Pancreas (tissue), 10 donors: ENCODE data around the gene LST1. TPM values are rescaled to one million over a fixed set of nuclear protein-coding genes. Genes with fewer than 3 reads are reported as not detected.

Source experiments
- ATAC-seq, 4 donors: fragments of 200-7000 bp; cut with Tn5 transposase; one replicate each; pipeline versions ENCODE4 v1.8.0 to v1.9.1; 2020; ENCODE audit warnings: mild to moderate bottlenecking in 4 of 4, moderate library complexity in 4 of 4
- DNase-seq, 6 donors: peaks; one replicate each; pipeline ENCODE4 v3.0.0-alpha.2; 2020
- FAIRE-seq: peaks from 2 replicates; lab custom pipeline; 2012; peaks lifted over from hg19 to GRCh38; lab: Jason Lieb, UNC
- H3K27ac ChIP-seq, 4 donors: fragments of 200-600 bp; sonication (generic); 1 replicate in 3 of 4; 2 replicates in 1 of 4; pipeline versions ENCODE4 v1.5.0 to v1.8.0; 2020
- H3K27me3 ChIP-seq, 4 donors: fragments of 200-600 bp; one replicate each; pipeline ENCODE4 v1.8.0; 2021
- H3K36me3 ChIP-seq, 3 donors: fragments of 200-600 bp; sonication (generic) in 1 of 3; one replicate each; pipeline versions ENCODE4 v1.5.0 to v1.8.0; 2020 to 2021
- H3K4me1 ChIP-seq, 3 donors: fragments of 200-600 bp; one replicate each; pipeline ENCODE4 v1.8.0; 2021
- H3K4me3 ChIP-seq, 4 donors: fragments of 200-600 bp; sonication (generic) in 2 of 4; one replicate each; pipeline versions ENCODE4 v1.5.0 to v1.8.0; 2020 to 2021
- H3K9me3 ChIP-seq, 4 donors: fragments of 200-600 bp; one replicate each; pipeline ENCODE4 v1.8.0; 2021
- CTCF ChIP-seq, 4 donors: fragments of 200-600 bp; sonication (generic) in 3 of 4; IDR thresholded peaks; one replicate each; pipeline versions ENCODE4 v1.5.0 to v1.8.0; 2021; ENCODE audit warnings: antibody characterized with exemption in 4 of 4
- WGBS, 2 donors: extraction: QIAGEN DNeasy Blood & Tissue Kit; methylation state at CpG; one replicate each; pipeline ENCODE4 v1.1.7; 2013; 5-methylcytosine and 5-hydroxymethylcytosine counted together
- intact Hi-C, 3 donors: fragments of 100-400 bp; cut with DNase I; formaldehyde crosslinking; loops; one replicate each; pipeline versions ENCODE4 v1.11.1 to v1.14.2; 2022
- polyA plus RNA-seq, 2 donors: library from polyadenylated mRNA; stranded (reverse); fragments of 200-250 nt; gene quantifications; one replicate each; pipeline ENCODE4 v1.2.3, GENCODE V29; 2013
- total RNA-seq, 6 donors: library from RNA; stranded (reverse); fragmentation: NEBNext Ultra II Directional in 4 of 6; extraction: Animal tissue kit (Norgen Biotek cat#: 25700) in 4 of 6; gene quantifications; one replicate each; pipeline versions ENCODE4 v1.2.1 to v1.2.4, GENCODE V29; 2021 to 2023
- donor health status: healthy with polysubstance abuse.
- donor health status: DM: no; HTN: no; CAD: no; lungs with moderate emphysema.
- donor health status: DM: no; HTN: no; CAD: no.
- donor health status: control.
- donor health status: control.
- donor health status: Bipolar disorder and iron deficiency.
- donor health status: DM: yes; HTN: yes; CAD: no.
- donor health status: DM: no; HTN: no; CAD: no.
- donor health status: DM: no; HTN: no; CAD: no.
- donor health status: DM: yes; HTN: yes; CAD: no.

Gene LST1
- total and polyA plus RNA-seq, 8 donors, result 0.56 to 12.9 (median 4.7) TPM

- 19 to 31% methylated on average over 10 of the region's 10 CpGs for WGBS, 2 donors
- H3K27ac ChIP-seq, result peak overlapping the region in 1 of 4 donors; percentile 91
- DNase-seq, result peak in 1 of 6 donors; percentile 42
These were observed 36.6 kb downstream of the LST1 start for GRCh38 chr6:31622684-31623091.

GRCh38 chr6:31624070-31624469, 38.0 kb downstream of the LST1 start:
- FAIRE-seq, result no peak
- ATAC-seq, result no peak
- WGBS, 2 donors, result 86 to 92% methylated on average over 10 of the region's 10 CpGs
- Histone ChIP-seq H3K4me1 (peaks cover 4 to 8% (median 4%) of the 10 kb centered on the region in 3 donors), H3K4me3 (no peak overlapping the region), H3K27me3 (no peaks in the 10 kb centered on the region), H3K9me3 (no peaks in the 10 kb centered on the region), H3K36me3 (peaks cover 22 to 51% (median 48%) of the 10 kb centered on the region in 3 donors), H3K27ac (no peak overlapping the region)
- intact Hi-C loops, result no loop called here
- no peak for TF ChIP-seq CTCF (IDR thresholded peaks at IDR 0.05)
- no peak for DNase-seq

More at GRCh38 chr6:31622684-31623091, 36.6 kb downstream of the LST1 start:
- H3K4me3 ChIP-seq, result peak overlapping the region in 1 of 4 donors; percentile 78
- ATAC-seq (no peak), FAIRE-seq (no peak)
- no peak for TF ChIP-seq CTCF (IDR thresholded peaks at IDR 0.05)
- H3K27me3 ChIP-seq, result no peaks in the 10 kb centered on the region
- peaks cover 19 to 37% (median 36%) of the 10 kb centered on the region in 3 donors for H3K36me3 ChIP-seq
- intact Hi-C loops, result no loop called here
- H3K4me1 ChIP-seq, result peaks cover 4 to 8% (median 4%) of the 10 kb centered on the region in 3 donors
- H3K9me3 ChIP-seq, result no peaks in the 10 kb centered on the region

- Histone ChIP-seq H3K4me3 (no peak overlapping the region), H3K9me3 (no peaks in the 10 kb centered on the region), H3K36me3 (peaks cover 25 to 80% (median 71%) of the 10 kb centered on the region in 3 donors), H3K27ac (no peak overlapping the region), H3K4me1 (peaks cover 3 to 6% (median 4%) of the 10 kb centered on the region in 3 donors), H3K27me3 (no peaks in the 10 kb centered on the region)
- intact Hi-C loops, result no loop called here
- FAIRE-seq (no peak), DNase-seq (no peak), ATAC-seq (no peak)
- TF ChIP-seq CTCF (IDR thresholded peaks at IDR 0.05), result no peak
- 94 to 96% methylated on average over 10 of the region's 10 CpGs for WGBS, 2 donors
These were observed 40.9 kb downstream of the LST1 start for GRCh38 chr6:31626952-31627351.

DNA sequence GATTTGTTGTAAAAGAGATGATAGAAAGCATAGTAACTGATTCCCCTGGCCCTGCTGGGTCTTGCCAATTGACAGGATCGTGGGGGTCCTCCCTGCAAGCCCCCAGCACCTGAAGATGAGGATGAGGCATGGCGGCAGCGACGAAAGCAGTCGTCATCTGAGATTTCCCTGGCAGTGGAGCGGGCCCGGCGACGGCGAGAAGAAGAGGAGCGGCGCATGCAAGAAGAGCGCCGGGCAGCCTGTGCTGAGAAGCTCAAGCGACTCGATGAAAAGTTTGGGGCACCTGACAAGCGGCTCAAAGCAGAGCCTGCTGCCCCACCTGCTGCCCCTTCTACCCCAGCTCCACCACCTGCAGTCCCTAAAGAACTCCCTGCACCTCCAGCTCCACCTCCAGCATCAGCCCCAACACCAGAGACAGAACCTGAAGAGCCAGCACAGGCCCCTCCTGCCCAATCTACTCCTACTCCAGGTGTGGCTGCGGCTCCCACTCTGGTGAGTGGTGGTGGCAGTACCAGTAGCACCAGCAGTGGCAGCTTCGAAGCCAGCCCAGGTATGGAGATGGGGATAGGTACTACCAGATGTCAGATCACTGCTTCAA, 41.7 kb downstream of the LST1 start:
- FAIRE-seq, result no peak
- H3K27me3 ChIP-seq, result no peaks in the 10 kb centered on the region
- no peak overlapping the region for H3K4me3 ChIP-seq
- intact Hi-C loops, result no loop called here
- no peak overlapping the region for H3K27ac ChIP-seq
- H3K36me3 ChIP-seq, result peaks cover 25 to 81% (median 74%) of the 10 kb centered on the region in 3 donors
- DNase-seq, result no peak
- H3K9me3 ChIP-seq, result no peaks in the 10 kb centered on the region
- no peak for ATAC-seq
- H3K4me1 ChIP-seq, result no peaks in the 10 kb centered on the region
- 93 to 97% methylated on average over 19 of the region's 19 CpGs for WGBS, 2 donors
- TF ChIP-seq CTCF (IDR thresholded peaks at IDR 0.05), result no peak

DNA sequence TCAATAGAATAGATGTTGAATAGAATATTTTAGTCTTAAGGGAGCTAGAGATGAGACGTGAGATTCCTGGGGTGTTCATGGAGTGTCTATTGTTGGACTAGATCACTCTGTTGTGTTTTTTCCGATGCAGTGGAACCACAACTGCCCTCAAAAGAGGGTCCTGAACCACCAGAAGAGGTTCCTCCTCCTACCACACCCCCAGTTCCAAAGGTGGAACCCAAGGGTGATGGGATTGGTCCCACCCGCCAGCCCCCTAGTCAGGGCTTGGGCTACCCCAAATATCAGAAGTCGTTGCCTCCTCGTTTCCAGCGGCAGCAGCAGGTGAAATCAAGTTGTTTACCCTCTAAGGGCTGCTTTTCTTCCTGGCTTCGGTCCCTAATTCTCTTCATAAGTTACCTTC, 42.9 kb downstream of the LST1 start:
- H3K36me3 ChIP-seq, result peaks cover 25 to 83% (median 74%) of the 10 kb centered on the region in 3 donors

More for the DNA sequence above, 42.9 kb downstream of the LST1 start:
- no peak for FAIRE-seq
- Histone ChIP-seq H3K9me3 (no peaks in the 10 kb centered on the region), H3K4me1 (no peaks in the 10 kb centered on the region), H3K27ac (no peak overlapping the region), H3K27me3 (no peaks in the 10 kb centered on the region), H3K4me3 (no peak overlapping the region)
- ATAC-seq, result no peak
- no peak for TF ChIP-seq CTCF (IDR thresholded peaks at IDR 0.05)
- 91 to 95% methylated on average over 7 of the region's 7 CpGs for WGBS, 2 donors
- intact Hi-C loops, result no loop called here
- DNase-seq, result no peak
